Hematopoietic multipotent progenitor cell treated with erythropoietin and hydrocortisone succinate and interleukin-3 and kit ligand, for 17 days (in vitro differentiated cells): Measurements from ENCODE around the gene TXNDC11.

ENCODE experiments used
- DNase-seq: peaks from one replicate; pipeline ENCODE4 v3.0.0-alpha.2; 2015; ENCODE audit warnings: low spot score

TXNDC11 gene

GRCh38 chr16:11655655-11656054 is 87.0 kb downstream of the TXNDC11 start:
- no peak for DNase-seq

- DNase-seq, result no peak
Measured at GRCh38 chr16:11651796-11652195, 90.9 kb downstream of the TXNDC11 start.

GRCh38 chr16:11650641-11651591 is 91.7 kb downstream of the TXNDC11 start:
- no peak for DNase-seq

- DNase-seq, result no peak
Measured at GRCh38 chr16:11649276-11649675, 93.4 kb downstream of the TXNDC11 start.

- DNase-seq, result no peak
Measured at GRCh38 chr16:11642765-11643116, 99.9 kb downstream of the TXNDC11 start.

- no peak for DNase-seq
Measured at GRCh38 chr16:11640987-11641817, 101.5 kb downstream of the TXNDC11 start.

- no peak for DNase-seq
Measured at GRCh38 chr16:11639925-11640899, 102.4 kb downstream of the TXNDC11 start.

- DNase-seq, result no peak
Measured at GRCh38 chr16:11639008-11639562, 103.6 kb downstream of the TXNDC11 start.

- no peak for DNase-seq
Measured at GRCh38 chr16:11638140-11638539, 104.5 kb downstream of the TXNDC11 start.

- DNase-seq, result no peak
Measured at GRCh38 chr16:11637320-11637719, 105.3 kb downstream of the TXNDC11 start.

GRCh38 chr16:11636172-11636721 is 106.4 kb downstream of the TXNDC11 start:
- DNase-seq, result no peak

- no peak for DNase-seq
Measured at GRCh38 chr16:11635679-11636171, 106.9 kb downstream of the TXNDC11 start.

- no peak for DNase-seq
Measured at GRCh38 chr16:11635113-11635652, 107.5 kb downstream of the TXNDC11 start.

- DNase-seq, result no peak
Measured at GRCh38 chr16:11634312-11634711, 108.3 kb downstream of the TXNDC11 start.

- no peak for DNase-seq
Measured at GRCh38 chr16:11633113-11633512, 109.5 kb downstream of the TXNDC11 start.

- no peak for DNase-seq
Measured at GRCh38 chr16:11632455-11632939, 110.2 kb downstream of the TXNDC11 start.

GRCh38 chr16:11631214-11631613 is 111.4 kb downstream of the TXNDC11 start:
- DNase-seq, result no peak

- no peak for DNase-seq
Measured at GRCh38 chr16:11630768-11631056, 111.9 kb downstream of the TXNDC11 start.

GRCh38 chr16:11630046-11630767 is 112.5 kb downstream of the TXNDC11 start:
- DNase-seq, result no peak
